Parathyroid adenoma (tissue), 2 donors: ENCODE data around the gene BRCA2.

Source experiments
- H2AFZ ChIP-seq: fragments of 300-600 bp; sonication (generic); one replicate; pipeline ENCODE4 v1.7.0; 2017; ENCODE audit warnings: antibody characterized with exemption, mild to moderate bottlenecking
- H3K27ac ChIP-seq: fragments of 300-600 bp; sonication (generic); one replicate; pipeline ENCODE4 v1.7.0; 2017
- H3K27me3 ChIP-seq: fragments of 300-600 bp; sonication (generic); one replicate; pipeline ENCODE4 v1.7.0; 2017; ENCODE audit warnings: low read length; ENCODE audit not compliant: control insufficient read depth, insufficient read depth
- H3K36me3 ChIP-seq: fragments of 300-600 bp; sonication (generic); one replicate; pipeline ENCODE4 v1.7.0; 2017; ENCODE audit warnings: low read length; ENCODE audit not compliant: control insufficient read depth, insufficient read depth
- H3K4me1 ChIP-seq: fragments of 300-600 bp; sonication (generic); one replicate; pipeline ENCODE4 v1.7.0; 2017; ENCODE audit warnings: control low read depth
- H3K4me2 ChIP-seq: fragments of 300-600 bp; sonication (generic); one replicate; pipeline ENCODE4 v1.7.0; 2017; ENCODE audit warnings: low read length
- H3K4me3 ChIP-seq: fragments of 300-600 bp; sonication (generic); one replicate; pipeline ENCODE4 v1.7.0; 2017; ENCODE audit warnings: low read depth, low read length
- H3K79me2 ChIP-seq: fragments of 300-600 bp; sonication (generic); one replicate; pipeline ENCODE4 v1.7.0; 2017; ENCODE audit warnings: control low read depth
- H3K9ac ChIP-seq: fragments of 300-600 bp; sonication (generic); one replicate; pipeline ENCODE4 v1.7.0; 2017; ENCODE audit warnings: mild to moderate bottlenecking
- H3K9me3 ChIP-seq: fragments of 300-600 bp; sonication (generic); one replicate; pipeline ENCODE4 v1.7.0; 2017; ENCODE audit warnings: low read length; ENCODE audit not compliant: control insufficient read depth
- TF ChIP-seq, protein P1 (sequence below): fragments of 300-600 bp; sonication (generic); IDR thresholded peaks from one replicate; pipeline ENCODE4 v1.7.0; 2017; ENCODE audit warnings: antibody characterized with exemption, mild to moderate bottlenecking
- donor health status: primary hyperparathyroidism.

BRCA2 gene

DNA sequence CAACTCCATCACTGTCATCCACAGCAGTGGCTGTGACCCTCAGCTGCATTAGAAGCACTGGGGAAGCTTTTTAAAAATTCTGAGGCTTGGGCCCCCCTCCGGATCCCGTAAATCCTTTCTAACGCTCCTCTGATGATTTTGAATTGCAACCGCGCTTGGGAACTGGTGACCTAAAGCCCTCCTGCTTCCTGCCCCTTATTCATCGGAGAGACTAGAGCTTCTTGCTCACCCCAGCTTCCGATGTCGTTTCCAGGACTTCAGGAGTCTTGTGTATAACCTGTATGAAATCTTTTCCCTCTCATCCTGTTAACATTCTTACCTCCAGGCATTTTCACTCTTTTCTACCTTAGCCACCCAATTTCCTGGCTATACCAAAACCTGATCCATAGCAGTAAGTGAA lies 14.9 kb upstream of the BRCA2 start:
- Histone ChIP-seq H3K9ac (no peak overlapping the region), H3K36me3 (no peaks in the 10 kb centered on the region), H2AFZ (no peak overlapping the region), H3K4me3 (no peak overlapping the region), H3K9me3 (no peaks in the 10 kb centered on the region), H3K4me2 (no peak overlapping the region), H3K79me2 (no peaks in the 10 kb centered on the region), H3K27ac (no peak overlapping the region), H3K27me3 (no peaks in the 10 kb centered on the region), H3K4me1 (no peaks in the 10 kb centered on the region)
- TF ChIP-seq, protein P1, sequence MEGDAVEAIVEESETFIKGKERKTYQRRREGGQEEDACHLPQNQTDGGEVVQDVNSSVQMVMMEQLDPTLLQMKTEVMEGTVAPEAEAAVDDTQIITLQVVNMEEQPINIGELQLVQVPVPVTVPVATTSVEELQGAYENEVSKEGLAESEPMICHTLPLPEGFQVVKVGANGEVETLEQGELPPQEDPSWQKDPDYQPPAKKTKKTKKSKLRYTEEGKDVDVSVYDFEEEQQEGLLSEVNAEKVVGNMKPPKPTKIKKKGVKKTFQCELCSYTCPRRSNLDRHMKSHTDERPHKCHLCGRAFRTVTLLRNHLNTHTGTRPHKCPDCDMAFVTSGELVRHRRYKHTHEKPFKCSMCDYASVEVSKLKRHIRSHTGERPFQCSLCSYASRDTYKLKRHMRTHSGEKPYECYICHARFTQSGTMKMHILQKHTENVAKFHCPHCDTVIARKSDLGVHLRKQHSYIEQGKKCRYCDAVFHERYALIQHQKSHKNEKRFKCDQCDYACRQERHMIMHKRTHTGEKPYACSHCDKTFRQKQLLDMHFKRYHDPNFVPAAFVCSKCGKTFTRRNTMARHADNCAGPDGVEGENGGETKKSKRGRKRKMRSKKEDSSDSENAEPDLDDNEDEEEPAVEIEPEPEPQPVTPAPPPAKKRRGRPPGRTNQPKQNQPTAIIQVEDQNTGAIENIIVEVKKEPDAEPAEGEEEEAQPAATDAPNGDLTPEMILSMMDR, result no peak

DNA sequence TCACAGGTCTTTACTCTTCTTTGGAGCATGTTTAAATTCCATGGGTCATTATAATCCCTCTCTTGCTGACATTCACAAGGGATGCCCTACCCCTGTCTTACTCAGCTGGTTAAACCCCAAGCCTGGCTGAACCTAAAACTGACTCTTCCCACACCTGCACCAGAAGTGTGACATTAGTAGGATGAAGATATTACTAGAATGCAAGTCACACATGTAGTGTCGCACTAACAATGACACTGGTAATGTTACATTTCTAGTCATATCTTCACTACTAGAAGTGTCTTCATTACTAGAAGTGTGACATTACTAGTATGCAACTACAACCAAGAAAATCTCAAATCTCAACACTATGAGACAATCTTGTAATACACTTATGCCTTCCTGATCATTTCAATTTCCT lies 14.4 kb upstream of the BRCA2 start:
- TF ChIP-seq, protein P1, result no peak
- no peaks in the 10 kb centered on the region for H3K9me3 ChIP-seq
- no peak overlapping the region for H3K4me3 ChIP-seq
- H3K9ac ChIP-seq, result no peak overlapping the region
- no peaks in the 10 kb centered on the region for H3K79me2 ChIP-seq
- H3K36me3 ChIP-seq, result no peaks in the 10 kb centered on the region
- H2AFZ ChIP-seq, result no peak overlapping the region
- no peak overlapping the region for H3K4me2 ChIP-seq
- no peaks in the 10 kb centered on the region for H3K27me3 ChIP-seq
- no peak overlapping the region for H3K27ac ChIP-seq
- no peaks in the 10 kb centered on the region for H3K4me1 ChIP-seq

DNA sequence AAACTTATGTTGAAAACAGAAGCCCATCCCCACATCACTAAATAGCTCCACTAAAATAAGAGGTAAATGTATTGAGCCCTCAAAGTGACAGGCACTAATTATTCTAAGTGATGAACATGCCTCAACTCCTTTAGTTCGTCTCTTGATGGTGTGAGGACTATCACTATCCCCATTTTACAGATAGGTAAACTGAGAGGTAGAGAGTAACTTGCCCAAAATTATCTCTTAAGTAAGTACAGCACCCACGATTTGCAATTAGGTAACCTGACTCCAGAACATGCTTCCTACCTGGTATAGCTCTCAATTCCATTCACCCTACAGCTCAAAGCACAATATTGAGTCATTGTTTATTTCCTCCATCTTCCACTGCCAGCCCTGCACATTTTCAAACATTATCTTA lies 12.8 kb upstream of the BRCA2 start:
- no peaks in the 10 kb centered on the region for H3K9me3 ChIP-seq
- H3K9ac ChIP-seq, result no peak overlapping the region
- TF ChIP-seq, protein P1, result no peak
- H3K4me1 ChIP-seq, result no peaks in the 10 kb centered on the region
- H3K79me2 ChIP-seq, result no peaks in the 10 kb centered on the region
- H3K27ac ChIP-seq, result no peak overlapping the region
- no peaks in the 10 kb centered on the region for H3K27me3 ChIP-seq
- no peak overlapping the region for H2AFZ ChIP-seq
- H3K36me3 ChIP-seq, result no peaks in the 10 kb centered on the region
- H3K4me3 ChIP-seq, result no peak overlapping the region
- no peak overlapping the region for H3K4me2 ChIP-seq

DNA sequence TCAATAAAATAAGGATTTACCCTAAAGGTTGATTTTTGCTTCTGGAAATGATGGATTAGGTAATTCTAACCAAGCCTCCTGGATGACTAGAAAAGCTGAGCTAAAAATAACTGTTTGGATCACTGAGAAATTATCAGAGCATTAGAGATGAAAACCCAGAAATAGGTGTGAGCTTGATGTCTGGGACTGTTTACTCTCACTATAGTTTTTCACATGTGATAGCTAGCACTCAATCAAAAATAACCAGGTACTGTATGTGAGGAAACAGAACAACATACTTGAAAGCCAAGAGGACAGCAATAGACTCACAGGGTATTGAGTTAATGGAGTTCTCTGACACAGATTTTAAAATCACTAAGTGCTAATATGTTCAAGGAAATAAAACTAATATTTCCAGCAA lies 9.7 kb upstream of the BRCA2 start:
- Histone ChIP-seq H3K9ac (no peak overlapping the region), H3K4me2 (no peak overlapping the region), H3K27me3 (no peaks in the 10 kb centered on the region), H3K4me1 (no peaks in the 10 kb centered on the region), H3K9me3 (no peaks in the 10 kb centered on the region), H3K4me3 (no peak overlapping the region), H3K27ac (no peak overlapping the region), H2AFZ (no peak overlapping the region), H3K79me2 (no peaks in the 10 kb centered on the region), H3K36me3 (no peaks in the 10 kb centered on the region)
- TF ChIP-seq, protein P1, result no peak

DNA sequence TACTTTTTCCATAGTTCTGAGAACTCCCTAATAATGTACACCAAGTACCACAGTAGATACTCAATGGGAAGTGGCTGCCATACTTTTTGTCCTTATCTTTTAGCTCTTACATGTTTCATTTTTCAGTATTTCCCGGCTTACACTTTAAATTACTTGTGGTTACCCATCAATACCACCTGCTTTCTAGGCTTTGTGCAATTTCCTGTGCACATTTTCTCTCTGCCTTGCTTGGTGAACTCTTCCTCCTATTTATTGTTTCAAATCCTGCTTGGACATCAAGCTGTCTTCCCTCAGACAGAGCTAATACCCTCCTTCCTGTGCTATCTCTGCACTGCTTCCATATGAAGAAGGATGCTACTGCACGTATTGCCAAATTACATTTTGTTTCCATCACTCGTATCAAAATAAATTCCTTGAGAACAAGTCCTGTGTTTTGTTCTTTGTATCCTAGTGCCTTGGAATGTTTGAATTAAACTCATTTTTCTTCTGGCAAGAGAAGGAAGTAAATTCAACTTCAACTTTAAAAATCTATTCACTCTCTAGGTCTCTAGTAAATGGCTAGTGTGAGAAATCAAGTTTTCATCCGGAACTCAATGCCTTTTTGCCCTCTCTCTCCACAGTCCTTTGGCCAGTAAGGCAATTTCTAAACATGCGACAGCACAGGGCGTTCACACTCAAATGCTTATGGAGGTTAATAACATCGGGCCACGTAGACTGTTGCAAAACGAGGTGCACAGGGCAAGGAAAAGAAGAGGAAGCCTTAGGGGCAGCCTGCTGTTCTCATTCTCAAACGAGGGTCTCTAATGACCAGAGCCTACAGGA lies 5.8 kb upstream of the BRCA2 start:
- Histone ChIP-seq H3K36me3 (no peaks in the 10 kb centered on the region), H3K27me3 (no peaks in the 10 kb centered on the region), H2AFZ (peak overlapping the region; percentile 64), H3K4me3 (no peak overlapping the region), H3K79me2 (no peaks in the 10 kb centered on the region), H3K9me3 (no peaks in the 10 kb centered on the region), H3K27ac (no peak overlapping the region), H3K4me2 (peak overlapping the region; percentile 36), H3K9ac (no peak overlapping the region), H3K4me1 (no peaks in the 10 kb centered on the region)
- TF ChIP-seq, protein P1, result no peak
